ENCODE measurements around the gene SGMS2.

- no peak for TF ChIP-seq CTCF (IDR thresholded peaks at IDR 0.05)
- no peak for TF ChIP-seq POLR2A (IDR thresholded peaks at IDR 0.05)
These were observed 71.5 kb downstream of the SGMS2 start for GRCh38 chr4:107896158-107896645.

Data from adrenal gland (tissue), 5 donors.